HG03103 (cell line): Measurements from ENCODE around the gene MIGA2.

ENCODE experiments used
- ATAC-seq: cut with Tn5 transposase; IDR thresholded peaks from one replicate; pipeline ENCODE4 v1.9.1; 2021; ENCODE audit warnings: low read depth; ENCODE audit not compliant: unreplicated experiment

MIGA2 gene

DNA sequence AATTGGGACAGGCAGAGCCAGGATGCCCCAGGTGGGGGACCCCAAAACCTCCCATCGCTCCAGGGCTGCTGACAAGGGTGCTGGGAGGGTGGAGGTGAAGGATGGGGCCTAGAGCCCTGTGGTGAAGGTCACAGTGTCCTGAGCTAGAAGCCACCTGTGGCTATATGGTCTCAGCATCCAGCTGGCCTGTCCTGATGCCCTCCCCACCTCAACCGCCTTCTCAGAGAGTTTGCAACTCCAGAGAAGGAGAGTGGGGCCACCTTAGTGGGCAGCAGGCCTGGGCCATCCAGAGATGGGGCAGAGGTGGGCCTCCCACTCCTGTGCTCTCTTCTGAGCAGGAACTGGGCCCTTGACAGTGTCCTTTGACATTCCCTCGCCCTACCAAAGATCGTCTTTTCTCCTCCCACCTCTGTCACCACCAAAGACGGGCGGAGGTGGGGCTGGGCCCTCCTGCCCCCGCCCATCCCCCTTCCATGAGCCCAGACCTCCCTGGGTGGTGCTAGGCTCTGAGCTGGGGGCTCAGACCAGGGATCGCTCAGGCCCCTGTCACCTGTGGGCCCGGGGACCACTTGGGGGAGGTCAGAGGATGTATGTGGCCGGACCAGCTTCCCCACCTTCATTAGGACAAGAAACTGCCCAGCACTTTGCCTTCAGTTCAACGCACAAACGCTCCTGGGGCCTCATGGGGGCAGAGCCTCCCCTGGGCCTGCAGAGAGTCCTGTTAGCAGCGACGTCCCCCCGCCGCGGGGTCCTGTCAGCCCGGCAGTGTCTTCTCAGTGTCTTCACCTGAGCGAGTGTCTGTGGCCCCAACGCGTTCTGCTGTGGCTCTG is 34.5 kb downstream of the MIGA2 start:
- no peak for ATAC-seq

DNA sequence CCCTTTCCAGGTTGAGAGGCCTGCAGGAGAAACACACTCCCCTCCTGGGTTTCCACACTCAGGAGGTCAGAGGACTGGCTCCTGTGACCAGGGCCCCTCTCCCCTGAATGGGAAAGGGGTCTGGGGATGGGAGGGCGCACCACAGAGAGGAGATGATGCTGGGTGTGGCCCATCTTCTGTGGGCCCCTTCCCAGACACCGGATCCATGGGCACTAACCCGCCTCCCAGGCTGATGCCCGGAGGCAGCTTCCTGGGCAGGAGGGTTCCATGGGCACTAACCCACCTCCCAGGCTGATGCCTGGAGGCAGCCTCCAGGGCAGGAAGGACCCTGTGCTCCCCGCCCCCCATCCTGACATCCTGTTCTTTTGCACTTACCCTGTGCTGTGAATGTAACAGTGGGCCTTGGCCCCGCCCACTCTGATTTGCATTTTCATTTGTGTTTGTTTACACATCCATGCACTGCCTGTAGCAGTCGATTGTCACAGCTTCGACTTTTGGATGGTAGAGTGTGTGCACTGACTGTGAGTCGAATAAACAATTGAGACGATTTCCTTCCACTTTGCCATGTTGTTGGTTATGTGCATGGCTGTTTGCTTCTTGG is 35.2 kb downstream of the MIGA2 start:
- ATAC-seq, result no peak

DNA sequence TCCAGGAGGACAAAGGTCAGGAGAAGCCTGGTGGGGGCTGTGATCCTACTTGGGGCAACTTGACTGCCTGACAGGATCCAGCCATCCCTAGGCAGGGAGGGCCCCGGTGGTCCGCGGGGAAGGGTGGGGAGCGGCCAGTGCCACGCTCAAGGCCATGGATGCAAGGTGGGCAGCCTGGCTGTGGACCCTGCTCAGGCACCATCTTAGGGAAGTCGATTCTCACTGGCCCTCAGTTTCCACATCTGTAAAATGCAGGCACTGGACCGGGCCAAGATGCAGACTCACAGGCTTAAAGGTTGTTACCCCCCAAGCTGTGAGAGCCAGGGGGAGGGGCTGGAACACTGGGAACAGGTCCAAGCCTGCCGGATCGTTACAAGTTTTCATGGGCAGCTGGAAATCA is 35.7 kb downstream of the MIGA2 start:
- ATAC-seq, result no peak

GRCh38 chr9:129073404-129073803 is 37.0 kb downstream of the MIGA2 start:
- no peak for ATAC-seq

DNA sequence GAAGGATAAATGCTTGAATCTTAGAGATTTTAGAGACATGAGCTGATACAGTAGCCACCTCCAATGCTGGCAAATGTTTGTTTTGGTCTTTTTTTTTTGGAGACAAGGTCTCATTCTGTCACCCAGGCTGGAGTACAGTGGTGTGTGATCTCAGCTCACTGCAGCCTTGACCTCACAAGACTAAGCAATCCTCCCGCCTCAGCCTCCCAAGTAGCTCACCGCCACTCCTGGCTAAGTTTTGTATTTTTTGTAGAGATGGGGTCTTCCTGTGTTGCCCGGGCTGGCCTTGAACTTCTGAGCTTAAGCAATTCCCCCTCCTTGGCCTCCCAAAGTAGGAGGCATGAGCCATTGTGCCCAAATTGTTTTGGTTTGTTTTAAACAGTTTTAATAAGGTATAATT is 37.7 kb downstream of the MIGA2 start:
- ATAC-seq, result no peak

DNA sequence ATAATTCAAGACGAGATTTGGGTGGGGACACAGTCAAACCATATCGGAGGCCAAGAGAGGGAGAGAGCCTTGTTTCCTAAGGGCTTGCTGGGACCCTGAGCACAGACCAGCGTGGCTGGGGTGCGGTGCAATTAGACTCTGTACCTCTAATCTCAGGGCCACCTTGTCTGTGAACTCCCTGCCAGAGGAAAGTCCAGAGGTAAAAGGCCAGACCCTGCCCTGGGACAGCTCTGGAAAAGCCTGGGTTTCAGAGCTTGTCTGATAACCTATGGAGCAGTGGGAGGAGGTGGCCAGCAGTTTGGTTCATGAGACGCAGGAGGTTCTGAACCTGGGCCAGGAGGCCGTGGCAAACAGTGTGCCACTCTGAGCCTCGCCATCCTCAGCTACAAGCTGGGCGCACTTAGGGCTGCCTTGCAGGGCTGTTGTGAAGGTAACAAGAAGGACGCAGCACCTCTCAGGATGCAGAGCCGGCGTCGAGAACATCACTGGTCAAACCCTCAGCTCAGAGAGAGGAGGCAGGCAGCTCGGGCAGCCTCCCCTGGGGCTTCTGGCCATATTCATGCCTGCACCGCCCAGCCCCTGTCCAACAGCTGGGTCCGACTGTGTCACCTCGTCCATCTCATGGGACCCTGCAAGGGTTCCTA is 39.7 kb downstream of the MIGA2 start:
- ATAC-seq, result no peak

DNA sequence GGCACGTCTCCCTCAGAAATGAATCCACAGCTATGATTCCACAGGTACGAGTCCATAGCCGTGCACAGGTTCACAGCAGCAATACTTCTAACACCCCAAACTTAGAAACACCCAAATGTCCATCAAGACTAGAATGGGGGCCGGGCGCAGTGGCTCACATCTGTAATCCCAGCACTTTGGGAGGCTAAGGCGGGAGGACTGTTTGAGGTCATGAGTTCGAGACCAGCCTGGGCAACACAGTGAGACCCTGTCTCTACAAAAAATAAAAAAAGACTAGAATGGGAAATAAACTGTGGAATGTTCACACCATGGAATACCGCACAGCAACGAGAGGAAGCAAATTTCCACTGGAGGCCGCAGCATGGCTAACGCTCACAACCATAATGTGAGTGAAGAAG is 40.2 kb downstream of the MIGA2 start:
- ATAC-seq, result no peak

DNA sequence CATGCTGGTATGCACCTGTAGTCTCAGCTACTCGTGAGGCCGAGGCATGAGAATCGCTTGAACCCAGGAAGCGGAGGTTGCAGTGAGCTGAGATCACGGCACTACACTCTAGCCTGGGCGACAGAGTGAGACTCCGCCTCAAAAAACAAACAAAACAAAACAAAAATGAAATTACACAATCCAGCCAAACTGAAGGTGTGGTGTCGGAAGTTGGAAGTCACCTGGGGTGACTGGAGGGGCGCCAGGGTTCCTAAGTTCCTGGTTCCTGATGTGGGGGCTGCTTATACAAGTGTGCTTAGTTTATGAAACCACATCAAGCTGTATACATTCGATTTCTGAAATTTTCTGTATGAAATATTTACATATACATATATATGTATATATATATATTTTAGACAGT is 40.8 kb downstream of the MIGA2 start:
- ATAC-seq, result no peak

- no peak for ATAC-seq
Observed at GRCh38 chr9:129078691-129079503, 42.5 kb downstream of the MIGA2 start.

DNA sequence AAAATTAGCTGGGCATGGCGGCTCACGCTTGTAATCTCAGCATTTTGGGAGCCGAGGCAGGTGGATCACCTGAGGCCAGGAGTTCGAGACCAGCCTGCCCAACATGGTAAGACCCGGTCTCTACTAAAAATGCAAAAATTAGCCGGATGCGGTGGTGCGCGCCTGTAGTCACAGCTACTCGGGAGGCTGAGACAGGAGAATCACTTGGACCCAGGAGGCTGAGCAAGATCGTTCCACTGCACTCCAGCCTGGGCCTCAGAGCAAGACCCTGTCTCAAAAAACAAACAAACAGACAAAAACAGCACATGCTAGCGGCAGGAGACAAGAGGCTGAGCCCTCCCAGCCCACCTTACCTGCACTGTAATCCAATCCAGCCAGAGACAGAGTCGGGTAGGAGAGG is 43.4 kb downstream of the MIGA2 start:
- no peak for ATAC-seq

DNA sequence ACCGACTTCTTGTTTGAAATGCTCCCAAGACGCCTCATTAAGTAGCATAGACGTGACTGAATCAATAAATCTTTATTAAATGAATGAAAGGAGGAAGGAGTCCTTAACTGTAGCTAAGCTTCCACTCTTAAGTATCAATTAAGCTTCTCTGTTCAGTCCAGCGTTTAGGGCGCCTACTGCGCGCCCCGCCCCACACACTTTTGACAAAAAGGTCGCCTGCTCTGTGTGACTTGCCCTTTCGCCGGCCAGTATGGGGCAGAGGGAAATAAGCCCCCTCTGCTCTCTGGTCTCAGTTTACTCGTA is 43.8 kb downstream of the MIGA2 start:
- no peak for ATAC-seq

- ATAC-seq, result peak; percentile 89
Observed at GRCh38 chr9:129080601-129081387, 44.4 kb downstream of the MIGA2 start, which contains the start of gene DOLPP1. Gene DOLPP1 (plus strand): TSS chr9:129081111. CDS start chr9:129081132, 21 bp downstream.

- ATAC-seq, result no peak
Observed at GRCh38 chr9:129081388-129081904, 45.0 kb downstream of the MIGA2 start.

DNA sequence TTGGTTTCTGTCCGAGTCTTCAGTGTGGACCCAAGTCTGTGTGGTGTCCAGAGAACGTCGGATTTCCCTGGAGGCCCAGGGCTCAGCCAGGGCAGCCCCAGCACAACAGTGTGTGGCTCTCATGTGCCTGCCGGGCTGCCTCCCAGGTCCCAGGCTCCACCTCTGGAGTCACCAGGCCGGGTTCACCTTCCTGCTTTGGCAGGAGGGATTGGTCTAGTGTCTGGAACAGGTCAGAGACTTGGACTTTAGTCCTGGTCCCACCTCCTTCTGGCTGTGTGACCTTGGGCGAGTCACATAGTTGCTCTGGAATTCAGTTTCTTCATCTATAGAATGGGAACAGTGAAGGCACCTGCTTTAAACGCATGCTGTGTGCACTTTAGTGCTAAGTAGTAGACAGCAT is 47.7 kb downstream of the MIGA2 start:
- no peak for ATAC-seq

DNA sequence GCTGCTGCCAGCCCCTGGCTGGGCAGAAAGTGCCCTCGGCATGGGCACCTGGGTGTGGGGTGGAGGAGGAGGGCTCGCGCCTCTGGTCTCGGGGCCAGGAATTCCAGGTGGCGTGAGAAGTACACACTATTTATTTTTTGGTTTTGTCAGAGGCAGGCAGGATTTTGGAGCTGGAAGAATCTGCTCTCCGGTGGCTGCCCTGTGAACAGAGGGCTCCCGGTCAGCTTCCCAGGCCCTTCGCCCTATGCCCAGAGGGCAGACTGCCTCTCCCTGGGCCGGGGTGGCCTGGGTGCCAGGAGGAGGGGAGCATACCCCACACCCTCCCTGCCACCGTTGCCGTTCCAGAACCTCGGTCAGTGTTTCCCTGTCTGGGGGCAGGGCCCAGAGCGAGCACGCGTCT is 52.8 kb downstream of the MIGA2 start:
- ATAC-seq, result no peak

DNA sequence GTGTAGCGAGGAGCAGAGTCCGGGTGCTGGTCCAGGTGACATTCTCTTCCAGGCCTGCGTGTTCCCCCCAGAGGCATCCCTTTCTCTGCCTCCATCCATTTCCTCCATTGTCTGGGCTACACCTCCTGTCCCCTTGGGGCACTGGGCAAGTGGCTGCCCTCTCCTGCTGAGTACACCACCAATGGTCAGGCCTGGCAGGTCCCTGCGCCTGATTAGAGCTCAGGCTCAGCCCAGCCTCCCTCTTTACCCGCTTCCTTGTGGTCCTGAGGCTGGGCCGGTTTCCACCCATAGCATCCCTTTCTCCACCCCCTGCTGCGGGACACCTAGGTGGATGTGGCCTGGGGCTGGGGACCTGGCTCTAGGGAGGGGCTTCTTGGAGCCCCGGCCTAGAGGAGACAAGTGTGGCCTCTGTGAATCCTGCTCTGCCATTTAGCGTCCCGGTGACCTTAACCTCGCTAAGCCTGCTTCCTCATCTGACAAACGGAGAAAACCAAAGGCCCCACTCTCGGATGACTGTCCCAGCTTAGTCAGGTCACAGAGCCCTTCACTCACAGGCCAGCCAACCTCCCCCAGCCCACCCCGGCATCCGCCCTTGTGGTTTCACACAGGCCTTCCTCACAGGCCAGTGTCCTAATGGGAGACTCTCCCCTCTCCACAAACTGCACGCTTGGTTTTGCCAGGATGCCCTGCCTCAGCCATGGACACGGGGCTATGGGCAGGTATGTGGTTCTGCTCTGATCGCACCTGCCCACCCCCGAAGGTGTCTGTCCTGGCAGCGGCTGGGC is 57.4 kb downstream of the MIGA2 start:
- ATAC-seq, result no peak

GRCh38 chr9:129094387-129095169 is 58.2 kb downstream of the MIGA2 start:
- no peak for ATAC-seq

DNA sequence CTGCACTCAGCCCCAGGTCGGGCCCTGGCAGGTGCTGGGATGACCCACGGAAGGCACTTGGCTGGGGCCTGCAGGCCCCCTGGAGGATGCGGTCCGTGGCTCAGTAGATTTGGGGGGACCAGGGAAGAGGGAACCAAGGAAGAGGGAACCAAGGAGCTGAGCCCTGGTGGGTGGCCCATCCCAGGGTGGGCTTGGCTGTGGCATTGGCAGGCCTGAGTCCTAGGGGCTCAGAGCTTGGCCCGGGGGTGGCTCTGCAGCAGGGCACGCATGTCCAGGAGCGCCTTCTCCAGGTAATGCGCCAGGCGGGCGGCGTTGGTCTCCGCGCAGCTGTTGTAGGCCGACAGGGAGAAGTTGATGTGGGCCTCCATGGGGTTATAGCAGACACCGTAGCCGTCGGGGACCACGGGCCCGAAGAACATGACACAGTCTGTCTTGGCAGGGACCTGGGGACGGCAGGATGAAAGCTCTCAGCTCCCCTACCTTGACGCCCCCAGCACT is 58.8 kb downstream of the MIGA2 start:
- no peak for ATAC-seq
